OCI-LY1 (cell line): Measurements from ENCODE around the gene HPS5.

Source experiments
- CTCF ChIP-seq: fragments of 200-600 bp; sonication (generic), shearing (Covaris generic); IDR thresholded peaks from 2 replicates; pipeline ENCODE4 v1.5.1; 2017; ENCODE audit warnings: mild to moderate bottlenecking, antibody characterized with exemption, low read length, moderate library complexity, mixed read lengths
- EZH2 ChIP-seq: fragments of 200-600 bp; sonication (generic), shearing (Covaris generic); IDR thresholded peaks from 2 replicates; pipeline ENCODE4 v1.8.0; 2017; ENCODE audit warnings: borderline replicate concordance, mixed run types, mild to moderate bottlenecking, antibody characterized with exemption, low read length, moderate library complexity, mixed read lengths

GRCh38 chr11:18332891-18333290 lies 11.0 kb upstream of the HPS5 start:
- no peak for TF ChIP-seq CTCF
- no peak for TF ChIP-seq EZH2
